Ishikawa (cell line): ENCODE results near the gene SLC2A10.

ENCODE experiments used
- CEBPB ChIP-seq: IDR thresholded peaks from 2 replicates; pipeline ENCODE4 v1.6.1; 2012
- CREB1 ChIP-seq: IDR thresholded peaks from 2 replicates; pipeline ENCODE4 v1.6.1; 2012; ENCODE audit warnings: low read depth
- EGR1 ChIP-seq: IDR thresholded peaks from 2 replicates; pipeline ENCODE4 v1.6.1; 2012
- EP300 ChIP-seq: IDR thresholded peaks from 2 replicates; pipeline ENCODE4 v1.6.1; 2012; ENCODE audit warnings: borderline replicate concordance
- FOXM1 ChIP-seq: IDR thresholded peaks from 2 replicates; pipeline ENCODE4 v1.6.1; 2012; ENCODE audit warnings: low read depth, borderline replicate concordance
- NFIC ChIP-seq: IDR thresholded peaks from 2 replicates; pipeline ENCODE4 v1.6.1; 2012
- RAD21 ChIP-seq: IDR thresholded peaks from 2 replicates; pipeline ENCODE4 v1.6.1; 2012; ENCODE audit warnings: low read depth
- TAF1 ChIP-seq: IDR thresholded peaks from 2 replicates; pipeline ENCODE4 v1.6.1; 2012; ENCODE audit warnings: low read depth, mild to moderate bottlenecking
- TCF12 ChIP-seq: IDR thresholded peaks from 2 replicates; pipeline ENCODE4 v1.6.1; 2012; ENCODE audit warnings: low read depth
- TEAD4 ChIP-seq: IDR thresholded peaks from 2 replicates; pipeline ENCODE4 v1.6.1; 2012
- YY1 ChIP-seq: IDR thresholded peaks from 2 replicates; pipeline ENCODE4 v1.6.1; 2012; ENCODE audit warnings: low read depth
- ZBTB7A ChIP-seq: IDR thresholded peaks from 2 replicates; pipeline ENCODE4 v1.6.1; 2012; ENCODE audit warnings: low read depth
- TF ChIP-seq, protein P1 (sequence below): IDR thresholded peaks from 2 replicates; pipeline ENCODE4 v1.6.1; 2012
- TF ChIP-seq, protein P2 (sequence below): IDR thresholded peaks from 2 replicates; pipeline ENCODE4 v1.6.1; 2012
- TF ChIP-seq, protein P3 (sequence below): IDR thresholded peaks from 2 replicates; pipeline ENCODE4 v1.6.1; 2012; ENCODE audit warnings: low read depth, mild to moderate bottlenecking

The SLC2A10 gene

GRCh38 chr20:46689754-46690085 lies 19.7 kb upstream of the SLC2A10 start:
- TF ChIP-seq RAD21 (no peak), TAF1 (no peak), EGR1 (no peak), EP300 (no peak), FOXM1 (no peak), NFIC (no peak), YY1 (no peak)
- TF ChIP-seq, protein P1, sequence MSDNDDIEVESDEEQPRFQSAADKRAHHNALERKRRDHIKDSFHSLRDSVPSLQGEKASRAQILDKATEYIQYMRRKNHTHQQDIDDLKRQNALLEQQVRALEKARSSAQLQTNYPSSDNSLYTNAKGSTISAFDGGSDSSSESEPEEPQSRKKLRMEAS = no peak
- TF ChIP-seq, protein P2, sequence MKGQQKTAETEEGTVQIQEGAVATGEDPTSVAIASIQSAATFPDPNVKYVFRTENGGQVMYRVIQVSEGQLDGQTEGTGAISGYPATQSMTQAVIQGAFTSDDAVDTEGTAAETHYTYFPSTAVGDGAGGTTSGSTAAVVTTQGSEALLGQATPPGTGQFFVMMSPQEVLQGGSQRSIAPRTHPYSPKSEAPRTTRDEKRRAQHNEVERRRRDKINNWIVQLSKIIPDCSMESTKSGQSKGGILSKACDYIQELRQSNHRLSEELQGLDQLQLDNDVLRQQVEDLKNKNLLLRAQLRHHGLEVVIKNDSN = no peak

- TF ChIP-seq EP300 = no peak
- TF ChIP-seq, protein P3, sequence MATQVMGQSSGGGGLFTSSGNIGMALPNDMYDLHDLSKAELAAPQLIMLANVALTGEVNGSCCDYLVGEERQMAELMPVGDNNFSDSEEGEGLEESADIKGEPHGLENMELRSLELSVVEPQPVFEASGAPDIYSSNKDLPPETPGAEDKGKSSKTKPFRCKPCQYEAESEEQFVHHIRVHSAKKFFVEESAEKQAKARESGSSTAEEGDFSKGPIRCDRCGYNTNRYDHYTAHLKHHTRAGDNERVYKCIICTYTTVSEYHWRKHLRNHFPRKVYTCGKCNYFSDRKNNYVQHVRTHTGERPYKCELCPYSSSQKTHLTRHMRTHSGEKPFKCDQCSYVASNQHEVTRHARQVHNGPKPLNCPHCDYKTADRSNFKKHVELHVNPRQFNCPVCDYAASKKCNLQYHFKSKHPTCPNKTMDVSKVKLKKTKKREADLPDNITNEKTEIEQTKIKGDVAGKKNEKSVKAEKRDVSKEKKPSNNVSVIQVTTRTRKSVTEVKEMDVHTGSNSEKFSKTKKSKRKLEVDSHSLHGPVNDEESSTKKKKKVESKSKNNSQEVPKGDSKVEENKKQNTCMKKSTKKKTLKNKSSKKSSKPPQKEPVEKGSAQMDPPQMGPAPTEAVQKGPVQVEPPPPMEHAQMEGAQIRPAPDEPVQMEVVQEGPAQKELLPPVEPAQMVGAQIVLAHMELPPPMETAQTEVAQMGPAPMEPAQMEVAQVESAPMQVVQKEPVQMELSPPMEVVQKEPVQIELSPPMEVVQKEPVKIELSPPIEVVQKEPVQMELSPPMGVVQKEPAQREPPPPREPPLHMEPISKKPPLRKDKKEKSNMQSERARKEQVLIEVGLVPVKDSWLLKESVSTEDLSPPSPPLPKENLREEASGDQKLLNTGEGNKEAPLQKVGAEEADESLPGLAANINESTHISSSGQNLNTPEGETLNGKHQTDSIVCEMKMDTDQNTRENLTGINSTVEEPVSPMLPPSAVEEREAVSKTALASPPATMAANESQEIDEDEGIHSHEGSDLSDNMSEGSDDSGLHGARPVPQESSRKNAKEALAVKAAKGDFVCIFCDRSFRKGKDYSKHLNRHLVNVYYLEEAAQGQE = no peak
- TF ChIP-seq NFIC = no peak
- TF ChIP-seq EGR1 = no peak
- TF ChIP-seq, protein P1 = no peak
- TF ChIP-seq FOXM1 = no peak
Measured at GRCh38 chr20:46690219-46691106, 19.0 kb upstream of the SLC2A10 start.

GRCh38 chr20:46691196-46691595 lies 18.3 kb upstream of the SLC2A10 start:
- TF ChIP-seq, protein P1 = no peak
- TF ChIP-seq NFIC (no peak), ZBTB7A (no peak), TCF12 (no peak), RAD21 (no peak), CREB1 (no peak), TAF1 (no peak), EGR1 (no peak), CEBPB (no peak), FOXM1 (no peak), YY1 (no peak), EP300 (no peak), TEAD4 (no peak)
- TF ChIP-seq, protein P2 = no peak
- TF ChIP-seq, protein P3 = no peak

DNA sequence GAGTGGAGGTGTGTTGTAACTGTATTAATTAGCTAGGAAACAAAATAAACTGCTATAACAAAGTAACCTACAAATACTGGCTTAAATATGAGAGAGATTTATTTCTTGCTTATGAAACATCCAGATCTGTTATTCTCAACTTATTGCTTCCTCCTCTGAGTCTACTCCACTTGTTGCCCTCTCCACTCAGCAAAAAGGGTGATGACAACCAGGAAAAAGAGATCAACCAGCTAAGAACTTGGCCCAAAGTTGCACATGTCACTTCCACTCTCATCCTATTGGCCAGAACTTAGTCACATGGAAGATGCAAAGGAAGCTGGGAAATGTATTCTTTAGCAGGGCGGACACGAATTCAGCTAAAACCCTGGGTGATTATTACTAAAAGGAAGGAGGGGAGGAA lies 15.0 kb upstream of the SLC2A10 start:
- TF ChIP-seq, protein P2 = peak; percentile 84
- TF ChIP-seq EP300 = no peak

- TF ChIP-seq, protein P3 = no peak
- TF ChIP-seq RAD21 (no peak), EP300 (no peak), FOXM1 (no peak), CEBPB (no peak), CREB1 (no peak), TAF1 (no peak), EGR1 (no peak), ZBTB7A (no peak), TCF12 (no peak), NFIC (no peak), YY1 (no peak), TEAD4 (no peak)
- TF ChIP-seq, protein P2 = no peak
- TF ChIP-seq, protein P1 = no peak
Measured at GRCh38 chr20:46695892-46696291, 13.6 kb upstream of the SLC2A10 start.
